Activated naive CD4-positive, alpha-beta T cell (primary cell): ENCODE results near the gene WDR77.
A peak's percentile ranks its signal among the peaks of the same experiment; 100 is the strongest.

Experiments
- DNase-seq, 4 experiments: peaks; one replicate each; lab custom pipeline; 2025; lab: John Stamatoyannopoulos, UW

Gene WDR77

DNA sequence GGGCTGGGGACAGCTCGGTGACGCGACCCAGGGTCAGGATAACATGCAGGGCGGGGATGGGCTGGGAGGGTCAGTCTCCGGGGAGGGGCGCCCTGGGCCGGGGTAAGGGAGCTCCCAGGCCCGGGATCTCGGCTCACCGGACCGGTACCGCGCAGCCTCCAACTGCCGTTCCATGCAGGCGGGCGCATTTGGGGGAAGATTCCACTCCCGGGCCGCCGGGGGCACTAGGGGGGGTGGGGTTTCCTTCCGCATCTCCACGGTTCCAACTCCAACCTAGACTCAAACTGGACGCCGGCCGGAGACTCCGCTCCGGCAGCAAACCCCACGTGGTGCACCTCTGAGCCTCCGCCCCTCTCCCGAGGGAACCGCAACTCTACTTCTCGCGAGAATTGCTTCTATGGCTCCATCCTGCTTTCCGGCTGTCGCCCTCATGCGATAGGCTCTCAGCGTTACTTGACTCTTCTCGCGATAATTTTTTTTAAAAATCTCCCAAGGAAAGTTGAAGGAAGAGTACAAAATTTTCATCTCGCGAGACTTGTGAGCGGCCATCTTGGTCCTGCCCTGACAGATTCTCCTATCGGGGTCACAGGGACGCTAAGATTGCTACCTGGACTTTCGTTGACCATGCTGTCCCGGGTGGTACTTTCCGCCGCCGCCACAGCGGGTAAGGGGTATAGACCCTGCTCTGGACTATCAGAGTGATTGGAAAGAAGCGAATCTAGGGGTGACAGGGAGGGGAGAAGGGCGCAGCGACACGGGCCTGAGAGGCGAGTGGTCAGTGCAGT lies at the start of gene WDR77, which contains the start of gene ATP5PB:
WDR77 (minus strand) TSS at position 339 of the 785 bp plus-strand sequence; CDS start at position 252, 87 bp downstream.
ATP5PB (plus strand) TSS at position 547 of the 785 bp plus-strand sequence; CDS start at position 625, 78 bp downstream.
- peak; percentile 54 to 76 (median 64) for DNase-seq

GRCh38 chr1:111497592-111497991 lies 48.5 kb upstream of the WDR77 start:
- no peak for DNase-seq

GRCh38 chr1:111496398-111496797 lies 47.3 kb upstream of the WDR77 start:
- DNase-seq: no peak

DNA sequence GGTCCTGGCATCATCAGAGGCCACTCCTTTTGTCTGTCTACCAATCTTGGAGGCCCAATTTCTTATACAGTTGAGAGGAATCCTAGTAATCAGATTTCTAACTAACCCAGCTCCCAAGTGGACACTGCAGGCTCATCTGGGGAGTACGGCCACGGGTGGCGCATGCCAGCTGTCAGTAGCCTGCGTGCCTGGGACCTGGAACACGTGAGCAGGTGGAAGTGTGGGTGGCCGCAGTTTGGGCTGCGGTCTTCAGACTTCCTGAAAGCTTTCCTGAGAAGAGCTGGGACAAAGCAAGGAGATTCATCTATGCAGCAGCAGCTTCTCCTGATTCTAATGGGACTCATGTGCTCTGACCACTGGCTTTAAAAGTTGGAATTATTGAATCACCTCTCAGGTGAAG lies 42.0 kb upstream of the WDR77 start:
- no peak for DNase-seq

- DNase-seq: no peak
These were observed 41.2 kb upstream of the WDR77 start for GRCh38 chr1:111490220-111490619.

DNA sequence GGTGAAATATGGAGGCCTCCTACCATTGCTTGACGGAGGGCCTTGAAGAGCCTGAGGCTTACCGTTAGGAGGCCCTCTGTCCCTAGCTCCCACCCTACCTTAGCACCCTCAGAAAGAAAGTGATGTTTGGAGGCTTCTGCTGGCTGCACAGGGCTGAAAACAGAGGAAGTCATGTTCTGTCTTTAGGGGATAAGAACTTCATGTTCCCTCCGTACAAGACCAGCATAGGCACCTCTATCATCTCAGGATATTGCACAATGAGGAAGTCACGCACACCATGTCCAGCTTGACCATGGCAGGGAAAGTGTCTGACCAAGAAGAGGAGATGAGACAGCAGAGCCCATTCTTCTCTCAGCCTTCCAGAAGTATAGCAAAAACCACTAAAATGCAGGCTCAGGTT lies 40.5 kb upstream of the WDR77 start:
- no peak for DNase-seq

DNA sequence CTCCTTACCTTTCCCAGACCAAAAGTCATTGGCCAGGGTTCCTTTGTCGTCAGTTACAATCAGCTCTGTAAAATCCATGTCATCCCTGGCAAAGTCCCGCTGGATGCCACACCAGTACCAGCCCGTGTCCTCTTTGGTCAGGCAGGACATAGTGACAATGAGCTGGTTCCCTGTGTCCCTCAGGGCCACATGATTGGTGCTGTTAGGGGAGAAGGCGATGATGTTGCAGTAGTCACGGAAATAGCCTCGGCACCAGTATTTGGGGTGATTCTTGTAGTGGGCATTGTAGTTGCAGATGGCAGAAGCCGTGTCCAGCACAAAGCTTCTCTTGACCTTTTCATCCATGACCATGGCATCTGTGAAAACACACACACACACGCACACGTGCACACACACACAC lies 39.6 kb upstream of the WDR77 start:
- no peak for DNase-seq

GRCh38 chr1:111487133-111487532 lies 38.1 kb upstream of the WDR77 start:
- DNase-seq: no peak

- DNase-seq: no peak
These were observed 37.4 kb upstream of the WDR77 start for GRCh38 chr1:111486431-111486830.

DNA sequence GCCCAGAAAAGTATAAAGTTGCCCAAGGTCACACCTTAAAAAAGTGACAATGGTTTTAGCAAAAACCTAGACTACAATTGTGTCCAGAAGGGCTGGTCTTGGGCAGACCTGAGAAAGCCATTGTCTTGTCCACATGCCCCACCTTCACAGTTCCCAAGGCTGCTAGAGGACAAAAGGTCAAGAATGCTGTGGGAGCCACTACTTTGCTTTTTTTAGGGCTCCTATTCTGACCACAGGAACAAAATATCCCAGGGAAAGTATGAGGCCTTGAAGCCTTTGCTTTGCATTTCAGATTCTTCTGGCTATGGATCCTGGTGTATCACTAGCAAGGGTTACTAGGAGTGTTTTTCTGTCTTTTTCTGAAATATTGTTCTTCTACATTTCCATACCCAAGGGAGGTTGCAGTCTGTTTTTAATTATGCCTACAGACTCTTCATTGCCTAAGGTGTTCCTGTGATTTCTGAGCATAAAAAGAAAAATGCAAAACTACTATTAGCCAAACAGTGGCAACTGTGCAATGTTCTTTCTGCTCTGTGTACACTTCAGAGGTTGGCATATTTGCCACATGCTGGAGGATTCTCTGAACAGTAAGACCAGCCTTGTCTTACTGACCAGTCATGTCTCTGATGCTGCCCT lies 35.5 kb upstream of the WDR77 start:
- no peak for DNase-seq

- no peak for DNase-seq
These were observed 34.8 kb upstream of the WDR77 start for GRCh38 chr1:111483876-111484275.

- no peak for DNase-seq
These were observed 34.1 kb upstream of the WDR77 start for GRCh38 chr1:111483166-111483565.

DNA sequence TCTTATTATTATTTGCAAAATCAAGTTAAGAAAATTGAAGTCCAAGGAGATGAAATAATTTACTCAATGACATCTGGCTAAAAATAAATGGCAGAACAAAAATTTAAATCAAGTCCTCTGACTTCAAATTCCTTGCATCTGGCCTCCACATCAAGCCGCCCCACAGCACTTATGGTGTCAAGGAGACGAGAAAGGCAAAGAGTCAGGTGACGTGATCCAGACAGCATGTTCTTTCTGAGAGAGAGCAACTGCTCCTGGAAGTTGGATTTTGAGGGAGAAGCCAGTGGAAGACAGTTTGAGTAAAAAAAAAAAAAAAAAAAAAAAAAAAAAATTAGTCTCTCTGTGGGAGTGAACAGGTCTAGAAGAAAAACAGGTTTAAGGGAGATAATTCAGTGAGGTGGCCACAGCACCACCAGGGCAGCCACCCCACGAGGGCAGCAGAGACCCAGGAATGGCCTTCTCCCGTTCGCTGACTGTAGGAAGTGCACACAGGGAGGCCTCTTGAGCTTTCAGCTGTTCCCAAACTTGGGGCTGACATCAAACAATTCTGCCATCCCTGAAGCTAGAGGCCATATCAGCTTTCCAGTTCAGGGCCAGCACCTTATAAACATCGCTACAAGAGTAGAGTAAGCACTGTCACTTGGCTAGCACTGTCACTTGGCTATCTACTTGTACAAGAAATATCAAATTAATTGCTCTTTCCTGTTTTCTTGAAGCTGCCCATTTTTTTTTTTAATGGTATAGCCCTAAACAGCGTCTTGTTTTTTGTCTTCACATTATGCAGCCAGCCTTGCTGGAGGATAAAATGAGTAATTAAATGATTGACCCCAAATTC lies 32.5 kb upstream of the WDR77 start:
- DNase-seq: peak in 3 of 4 experiments; percentile 11 to 51 (median 32)

DNA sequence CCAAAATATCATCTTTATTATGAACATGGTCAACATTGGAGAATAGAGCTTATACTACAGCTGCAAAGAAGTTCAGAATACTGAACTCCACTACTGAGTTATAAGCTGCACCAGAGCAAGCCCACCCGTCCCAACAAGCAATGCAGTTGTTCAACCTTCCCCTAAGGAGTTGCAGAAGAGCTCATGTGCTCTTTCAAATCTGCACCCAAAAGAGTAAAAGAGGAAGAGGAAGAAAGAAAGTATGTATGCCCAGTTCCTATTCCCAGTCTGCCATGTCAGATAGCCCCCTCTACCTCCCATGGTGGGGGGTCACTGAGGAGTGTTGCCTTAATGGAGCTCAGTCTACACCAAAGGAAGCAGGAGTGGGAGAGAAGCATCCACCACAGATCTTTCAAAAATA lies 31.6 kb upstream of the WDR77 start:
- DNase-seq: no peak

DNA sequence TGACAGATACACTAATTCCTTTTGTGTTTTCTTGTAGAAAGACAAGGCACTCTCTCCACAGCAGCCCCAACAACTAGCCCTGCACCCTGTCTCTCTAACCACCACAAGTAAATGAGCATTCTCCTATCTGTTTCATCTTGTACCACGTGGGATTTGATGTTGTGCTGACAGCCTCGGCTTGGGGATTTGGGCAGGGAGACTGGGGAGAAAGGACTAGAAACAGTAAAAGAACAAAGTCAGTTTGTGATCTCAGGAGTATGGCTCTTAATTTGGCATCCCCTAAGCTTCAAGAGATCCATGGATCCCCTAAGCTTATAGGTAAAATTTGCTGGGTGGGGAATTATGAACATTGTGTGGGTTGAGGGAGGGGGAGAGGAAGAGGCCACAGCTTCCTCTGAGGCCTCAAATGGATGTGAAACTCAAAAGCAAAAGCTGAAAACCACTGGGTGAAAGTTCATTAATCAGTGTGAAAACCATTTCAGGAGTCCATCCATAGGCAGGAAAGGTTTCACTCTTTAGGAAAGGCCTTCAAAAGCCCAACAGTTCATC lies 27.8 kb upstream of the WDR77 start:
- DNase-seq: no peak

GRCh38 chr1:111476214-111476613 lies 27.2 kb upstream of the WDR77 start:
- no peak for DNase-seq

DNA sequence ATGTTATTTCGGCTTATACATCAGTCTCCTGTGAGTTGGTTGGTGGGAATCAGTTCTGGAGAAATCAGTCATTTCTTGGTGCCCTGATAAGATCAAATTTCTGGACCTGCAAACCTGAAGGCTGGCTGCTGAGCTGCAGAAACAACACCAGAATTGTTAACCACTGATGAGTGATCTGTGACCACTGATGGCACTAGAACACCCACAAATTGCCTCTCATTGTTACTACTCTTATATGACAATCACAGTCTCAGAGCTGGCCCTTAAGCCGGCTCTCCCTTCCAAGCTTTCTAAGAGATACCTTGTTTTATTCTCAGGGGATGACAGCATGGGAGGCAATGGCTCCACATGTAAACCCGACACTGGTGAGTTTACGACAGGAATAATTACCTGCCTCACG lies 26.6 kb upstream of the WDR77 start:
- DNase-seq: no peak

- no peak for DNase-seq
These were observed 25.5 kb upstream of the WDR77 start for GRCh38 chr1:111474521-111474920.

GRCh38 chr1:111474106-111474505 lies 25.1 kb upstream of the WDR77 start:
- DNase-seq: no peak

- no peak for DNase-seq
These were observed 22.5 kb upstream of the WDR77 start for GRCh38 chr1:111471538-111471937.

- peak in 2 of 4 experiments; percentile 10 to 40 for DNase-seq
These were observed 22.0 kb upstream of the WDR77 start for GRCh38 chr1:111471012-111471411.

DNA sequence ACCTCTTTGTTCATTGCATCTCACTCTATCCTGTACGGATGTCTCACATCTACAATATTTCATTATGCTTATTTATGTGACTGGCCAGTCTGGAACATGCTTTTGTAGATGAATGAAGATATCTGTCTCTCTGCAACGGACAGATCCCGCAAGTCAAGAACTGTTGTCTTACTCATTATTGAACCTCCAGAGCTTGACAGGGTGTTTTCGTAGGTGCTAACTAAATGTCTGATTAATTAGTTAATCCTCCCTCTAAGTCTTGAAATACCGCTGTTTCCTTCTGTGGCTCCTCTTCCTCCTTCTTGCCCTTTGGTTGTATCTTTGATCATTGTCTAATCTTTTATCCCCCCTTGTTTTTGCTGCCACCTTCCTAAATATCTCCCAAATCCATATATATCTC lies 21.5 kb upstream of the WDR77 start:
- no peak for DNase-seq
